ENCODE data around the gene CHMP1B.

Gene CHMP1B

GRCh38 chr18:11902522-11903292 lies 51.5 kb downstream of the CHMP1B start:
- no peak for DNase-seq (ENCODE audit: low read depth)

Measured in stimulated activated CD8-positive, alpha-beta memory T cell treated with anti-CD3 and anti-CD28 coated beads, Interleukin-7, amount 100 ng/mL, for 24 hours (primary cell).